Hepatocyte (in vitro differentiated cells): ENCODE measurements around the gene HPSE2.

Experiments
- EZH2phosphoT487 ChIP-seq: fragments of 200-600 bp; sonication (generic); IDR thresholded peaks from one replicate; pipeline ENCODE4 v1.6.1; 2018; ENCODE audit warnings: antibody characterized with exemption, mild to moderate bottlenecking, low read depth, moderate library complexity; ENCODE audit not compliant: unreplicated experiment, severe bottlenecking
- TF ChIP-seq, protein P1 (sequence below): fragments of 200-600 bp; sonication (generic); IDR thresholded peaks from 2 replicates; pipeline ENCODE4 v1.5.1; 2016; ENCODE audit warnings: antibody characterized with exemption, mild to moderate bottlenecking; ENCODE audit not compliant: poor library complexity

DNA sequence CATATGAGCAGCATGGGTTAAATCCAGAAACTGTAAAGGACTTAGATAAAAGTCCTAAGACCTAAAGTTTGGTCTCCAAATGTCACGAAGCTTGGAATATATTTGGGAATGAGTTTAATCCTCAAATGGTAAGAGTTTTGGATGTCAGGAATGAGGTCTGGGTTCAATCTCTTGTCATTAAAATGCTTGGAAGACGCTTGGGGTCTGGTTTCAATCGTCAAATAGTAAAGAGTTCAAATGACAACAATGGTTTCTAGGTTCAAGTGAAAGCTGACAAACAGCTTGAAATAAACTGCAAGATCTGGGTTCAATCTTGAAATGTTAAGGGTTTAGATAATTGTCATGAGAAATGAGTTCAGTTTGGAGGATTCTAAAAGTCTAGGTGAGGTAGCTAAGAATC is 403.5 kb downstream of the HPSE2 start:
- TF ChIP-seq, protein P1, sequence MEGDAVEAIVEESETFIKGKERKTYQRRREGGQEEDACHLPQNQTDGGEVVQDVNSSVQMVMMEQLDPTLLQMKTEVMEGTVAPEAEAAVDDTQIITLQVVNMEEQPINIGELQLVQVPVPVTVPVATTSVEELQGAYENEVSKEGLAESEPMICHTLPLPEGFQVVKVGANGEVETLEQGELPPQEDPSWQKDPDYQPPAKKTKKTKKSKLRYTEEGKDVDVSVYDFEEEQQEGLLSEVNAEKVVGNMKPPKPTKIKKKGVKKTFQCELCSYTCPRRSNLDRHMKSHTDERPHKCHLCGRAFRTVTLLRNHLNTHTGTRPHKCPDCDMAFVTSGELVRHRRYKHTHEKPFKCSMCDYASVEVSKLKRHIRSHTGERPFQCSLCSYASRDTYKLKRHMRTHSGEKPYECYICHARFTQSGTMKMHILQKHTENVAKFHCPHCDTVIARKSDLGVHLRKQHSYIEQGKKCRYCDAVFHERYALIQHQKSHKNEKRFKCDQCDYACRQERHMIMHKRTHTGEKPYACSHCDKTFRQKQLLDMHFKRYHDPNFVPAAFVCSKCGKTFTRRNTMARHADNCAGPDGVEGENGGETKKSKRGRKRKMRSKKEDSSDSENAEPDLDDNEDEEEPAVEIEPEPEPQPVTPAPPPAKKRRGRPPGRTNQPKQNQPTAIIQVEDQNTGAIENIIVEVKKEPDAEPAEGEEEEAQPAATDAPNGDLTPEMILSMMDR, result no peak
- no peak for TF ChIP-seq EZH2phosphoT487
